Measurements from ENCODE around the gene FAM110A.
"Not testable (repeated sequence)": the region's sequence is repeated elsewhere in the genome, so short reads cannot be mapped to it uniquely, and the experiment has no call there.

Gene FAM110A

GRCh38 chr20:845226-845868, 11.8 kb downstream of the FAM110A start:
- no peak for DNase-seq

GRCh38 chr20:845941-846893, 12.7 kb downstream of the FAM110A start:
- no peak for DNase-seq

- peak; percentile 53 to 56 for DNase-seq
Observed at GRCh38 chr20:846894-847278, 13.4 kb downstream of the FAM110A start.

GRCh38 chr20:848193-848592, 14.7 kb downstream of the FAM110A start:
- no peak for DNase-seq

- DNase-seq = not testable (repeated sequence)
Observed at GRCh38 chr20:848731-849130, 15.2 kb downstream of the FAM110A start.

- DNase-seq = no peak
Observed at GRCh38 chr20:853406-853996, 20.0 kb downstream of the FAM110A start.

GRCh38 chr20:854601-855000, 21.1 kb downstream of the FAM110A start:
- no peak for DNase-seq

GRCh38 chr20:855466-856360, 22.2 kb downstream of the FAM110A start:
- DNase-seq = no peak

- DNase-seq = peak; percentile 50 to 67
Observed at GRCh38 chr20:856361-856775, 22.9 kb downstream of the FAM110A start.

- DNase-seq = no peak
Observed at GRCh38 chr20:858011-858410, 24.5 kb downstream of the FAM110A start.

- DNase-seq = no peak
Observed at GRCh38 chr20:859751-860231, 26.3 kb downstream of the FAM110A start.

- DNase-seq = no peak
Observed at GRCh38 chr20:860891-861290, 27.4 kb downstream of the FAM110A start.

- no peak for DNase-seq
Observed at GRCh38 chr20:865440-865839, 31.9 kb downstream of the FAM110A start.

GRCh38 chr20:868279-868678, 34.8 kb downstream of the FAM110A start:
- no peak for DNase-seq

GRCh38 chr20:869606-870005, 36.1 kb downstream of the FAM110A start:
- no peak for DNase-seq

- DNase-seq = no peak
Observed at GRCh38 chr20:870758-871157, 37.2 kb downstream of the FAM110A start.

GRCh38 chr20:871436-871835, 37.9 kb downstream of the FAM110A start:
- DNase-seq = no peak

GRCh38 chr20:871948-872347, 38.4 kb downstream of the FAM110A start:
- DNase-seq = no peak

GRCh38 chr20:872855-873520, 39.5 kb downstream of the FAM110A start:
- no peak for DNase-seq

- DNase-seq = no peak
Observed at GRCh38 chr20:873875-874607, 40.5 kb downstream of the FAM110A start.

- no peak for DNase-seq
Observed at GRCh38 chr20:875115-875514, 41.6 kb downstream of the FAM110A start.

Data from activated CD4-positive, alpha-beta T cell treated with anti-CD3 and anti-CD28 coated beads, Interleukin-2, amount 50 U/mL, for 48 hours (primary cell).